ENCODE measurements around the gene GCLC. TPM values are rescaled to one million over a fixed set of nuclear protein-coding genes. Genes with fewer than 3 reads are reported as not detected.

Gene GCLC
- total RNA-seq, 1 experiment from 2014 or later = 108 TPM

GRCh38 chr6:53544217-53544469 is 758 bp downstream of the GCLC start:
- peak overlapping the region; percentile 66 for H3K27ac Mint-ChIP-seq (ENCODE audit: low read depth, unreplicated experiment)
- CTCF ChIA-PET = interaction anchor here (1.0 to 3.8 kb wide), 9 partner anchors 11 to 108 kb away, joined by 3 to 28 read pairs (median 6); no protein-coding TSS in a partner anchor
- DNase-seq (ENCODE audit: unreplicated experiment) = peak; percentile 36
- intact Hi-C loops (cut with micrococcal nuclease) = loop anchor here (1.0 to 2.0 kb wide), 3 partner anchors 51 to 107 kb away; no protein-coding TSS in a partner anchor
- H3K4me3 Mint-ChIP-seq (ENCODE audit: unreplicated experiment) = peak overlapping the region; percentile 93
- H3K9me3 Mint-ChIP-seq (ENCODE audit: unreplicated experiment) = no peaks in the 10 kb centered on the region
- peaks cover 49% of the 10 kb centered on the region for H3K4me1 Mint-ChIP-seq (ENCODE audit: insufficient read depth, unreplicated experiment)
- BruUV-seq (replicated peaks) = no TSS peak
- no peaks in the 10 kb centered on the region for H3K27me3 Mint-ChIP-seq (ENCODE audit: insufficient read depth, unreplicated experiment)
- POLR2A ChIA-PET = interaction anchor here (0.6 to 5.2 kb wide), 21 partner anchors 9 to 251 kb away, joined by 3 to 66 read pairs (median 6); partner anchors contain the start of gene LRRC1
- TF ChIP-seq CTCF (IDR thresholded peaks at IDR 0.05; ENCODE audit: unreplicated experiment) = no peak
- H3K36me3 Mint-ChIP-seq (ENCODE audit: insufficient read depth, unreplicated experiment) = peaks cover 22% of the 10 kb centered on the region

- TF ChIP-seq CTCF (IDR thresholded peaks at IDR 0.05; ENCODE audit: unreplicated experiment) = no peak
- DNase-seq (ENCODE audit: unreplicated experiment) = peak; percentile 23
- Mint-ChIP-seq H3K27me3 (ENCODE audit: insufficient read depth, unreplicated experiment) (no peaks in the 10 kb centered on the region), H3K36me3 (ENCODE audit: insufficient read depth, unreplicated experiment) (peaks cover 26% of the 10 kb centered on the region), H3K9me3 (ENCODE audit: unreplicated experiment) (no peaks in the 10 kb centered on the region), H3K4me1 (ENCODE audit: insufficient read depth, unreplicated experiment) (peaks cover 50% of the 10 kb centered on the region), H3K4me3 (ENCODE audit: unreplicated experiment) (peak overlapping the region; percentile 93), H3K27ac (ENCODE audit: low read depth, unreplicated experiment) (peak overlapping the region; percentile 66)
- BruUV-seq (replicated peaks) = TSS peak; percentile 31
- CTCF ChIA-PET = interaction anchor here (0.7 to 3.8 kb wide), 12 partner anchors 11 to 108 kb away, joined by 3 to 28 read pairs (median 4); no protein-coding TSS in a partner anchor
- intact Hi-C loops (cut with micrococcal nuclease) = loop anchor here (1.0 to 2.0 kb wide), 3 partner anchors 50 to 108 kb away; no protein-coding TSS in a partner anchor
- POLR2A ChIA-PET = interaction anchor here (0.6 to 5.2 kb wide), 22 partner anchors 9 to 251 kb away, joined by 3 to 66 read pairs (median 6); partner anchors contain the start of gene LRRC1
These were observed 1.3 kb downstream of the GCLC start for GRCh38 chr6:53543359-53544216.

- Mint-ChIP-seq H3K27ac (ENCODE audit: low read depth, unreplicated experiment) (peak overlapping the region; percentile 57), H3K4me3 (ENCODE audit: unreplicated experiment) (peak overlapping the region; percentile 93), H3K36me3 (ENCODE audit: insufficient read depth, unreplicated experiment) (peaks cover 31% of the 10 kb centered on the region), H3K27me3 (ENCODE audit: insufficient read depth, unreplicated experiment) (no peaks in the 10 kb centered on the region), H3K9me3 (ENCODE audit: unreplicated experiment) (no peaks in the 10 kb centered on the region), H3K4me1 (ENCODE audit: insufficient read depth, unreplicated experiment) (peaks cover 46% of the 10 kb centered on the region)
- no peak for DNase-seq (ENCODE audit: unreplicated experiment)
- ChIA-PET CTCF (interaction anchor here (0.7 to 3.8 kb wide), 3 partner anchors 66 to 110 kb away, joined by 5 to 28 read pairs (median 24); no protein-coding TSS in a partner anchor), POLR2A (interaction anchor here (0.7 to 5.2 kb wide), 9 partner anchors 12 to 252 kb away, joined by 3 to 66 read pairs (median 4); no protein-coding TSS in a partner anchor)
- TF ChIP-seq CTCF (IDR thresholded peaks at IDR 0.05; ENCODE audit: unreplicated experiment) = no peak
- no TSS peak for BruUV-seq (replicated peaks)
- intact Hi-C loops (cut with micrococcal nuclease) = no loop called here
These were observed 3.0 kb downstream of the GCLC start for GRCh38 chr6:53541900-53542299.

- no peak overlapping the region for H3K27ac Mint-ChIP-seq (ENCODE audit: low read depth, unreplicated experiment)
- intact Hi-C loops (cut with micrococcal nuclease) = no loop called here
- peaks cover 36% of the 10 kb centered on the region for H3K36me3 Mint-ChIP-seq (ENCODE audit: insufficient read depth, unreplicated experiment)
- no peak for DNase-seq (ENCODE audit: unreplicated experiment)
- ChIA-PET CTCF (interaction anchor here (0.6 to 0.7 kb wide), 2 partner anchors 92 to 254 kb away, joined by 3 to 4 read pairs; no protein-coding TSS in a partner anchor), POLR2A (interaction anchor here (1.4 to 5.2 kb wide), 4 partner anchors 9 to 110 kb away, joined by 3 to 66 read pairs (median 6); no protein-coding TSS in a partner anchor)
- TF ChIP-seq CTCF (IDR thresholded peaks at IDR 0.05; ENCODE audit: unreplicated experiment) = no peak
- H3K27me3 Mint-ChIP-seq (ENCODE audit: insufficient read depth, unreplicated experiment) = no peaks in the 10 kb centered on the region
- no peak overlapping the region for H3K4me3 Mint-ChIP-seq (ENCODE audit: unreplicated experiment)
- no TSS peak for BruUV-seq (replicated peaks)
- H3K4me1 Mint-ChIP-seq (ENCODE audit: insufficient read depth, unreplicated experiment) = peaks cover 36% of the 10 kb centered on the region
- no peaks in the 10 kb centered on the region for H3K9me3 Mint-ChIP-seq (ENCODE audit: unreplicated experiment)
These were observed 4.7 kb downstream of the GCLC start for GRCh38 chr6:53540129-53540692.

Data from MCF 10A (cell line).